ENCODE data around the gene IMMP2L.

IMMP2L gene

DNA sequence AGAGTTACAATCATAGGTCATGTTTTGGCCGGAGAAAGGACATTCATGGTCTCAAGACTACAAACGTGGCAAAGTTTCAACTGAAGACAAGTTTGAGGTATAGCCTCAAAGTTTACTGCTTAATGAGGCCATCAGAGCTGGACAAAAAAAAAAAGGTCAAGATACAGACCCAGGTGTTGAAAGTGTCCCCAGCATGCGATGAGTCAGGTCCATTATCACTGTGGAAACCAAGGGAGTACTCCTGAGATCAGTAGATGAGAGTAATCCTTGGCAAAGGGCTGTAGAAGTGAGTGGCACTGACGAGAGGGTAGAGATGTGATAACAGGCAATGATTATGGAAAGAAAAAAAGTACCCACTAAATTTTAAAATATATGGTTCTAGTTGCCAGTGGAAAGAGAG, 551.5 kb downstream of the IMMP2L start:
- TF ChIP-seq, protein P1, sequence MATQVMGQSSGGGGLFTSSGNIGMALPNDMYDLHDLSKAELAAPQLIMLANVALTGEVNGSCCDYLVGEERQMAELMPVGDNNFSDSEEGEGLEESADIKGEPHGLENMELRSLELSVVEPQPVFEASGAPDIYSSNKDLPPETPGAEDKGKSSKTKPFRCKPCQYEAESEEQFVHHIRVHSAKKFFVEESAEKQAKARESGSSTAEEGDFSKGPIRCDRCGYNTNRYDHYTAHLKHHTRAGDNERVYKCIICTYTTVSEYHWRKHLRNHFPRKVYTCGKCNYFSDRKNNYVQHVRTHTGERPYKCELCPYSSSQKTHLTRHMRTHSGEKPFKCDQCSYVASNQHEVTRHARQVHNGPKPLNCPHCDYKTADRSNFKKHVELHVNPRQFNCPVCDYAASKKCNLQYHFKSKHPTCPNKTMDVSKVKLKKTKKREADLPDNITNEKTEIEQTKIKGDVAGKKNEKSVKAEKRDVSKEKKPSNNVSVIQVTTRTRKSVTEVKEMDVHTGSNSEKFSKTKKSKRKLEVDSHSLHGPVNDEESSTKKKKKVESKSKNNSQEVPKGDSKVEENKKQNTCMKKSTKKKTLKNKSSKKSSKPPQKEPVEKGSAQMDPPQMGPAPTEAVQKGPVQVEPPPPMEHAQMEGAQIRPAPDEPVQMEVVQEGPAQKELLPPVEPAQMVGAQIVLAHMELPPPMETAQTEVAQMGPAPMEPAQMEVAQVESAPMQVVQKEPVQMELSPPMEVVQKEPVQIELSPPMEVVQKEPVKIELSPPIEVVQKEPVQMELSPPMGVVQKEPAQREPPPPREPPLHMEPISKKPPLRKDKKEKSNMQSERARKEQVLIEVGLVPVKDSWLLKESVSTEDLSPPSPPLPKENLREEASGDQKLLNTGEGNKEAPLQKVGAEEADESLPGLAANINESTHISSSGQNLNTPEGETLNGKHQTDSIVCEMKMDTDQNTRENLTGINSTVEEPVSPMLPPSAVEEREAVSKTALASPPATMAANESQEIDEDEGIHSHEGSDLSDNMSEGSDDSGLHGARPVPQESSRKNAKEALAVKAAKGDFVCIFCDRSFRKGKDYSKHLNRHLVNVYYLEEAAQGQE (IDR thresholded peaks at IDR 0.05; ENCODE audit: insufficient read depth in 1 of 2, low read depth in 2 of 2, low read length in 2 of 2): no peak
- TF ChIP-seq FOXP2 (optimal IDR thresholded peaks at IDR 0.05; ENCODE audit: borderline replicate concordance, extremely low read depth, extremely low read length, insufficient read depth) (no peak), TAF1 (IDR thresholded peaks at IDR 0.05; ENCODE audit: borderline replicate concordance, insufficient read depth, low read length) (no peak), POLR2AphosphoS5 (IDR thresholded peaks at IDR 0.05; ENCODE audit: low read depth, low read length) (no peak)

DNA sequence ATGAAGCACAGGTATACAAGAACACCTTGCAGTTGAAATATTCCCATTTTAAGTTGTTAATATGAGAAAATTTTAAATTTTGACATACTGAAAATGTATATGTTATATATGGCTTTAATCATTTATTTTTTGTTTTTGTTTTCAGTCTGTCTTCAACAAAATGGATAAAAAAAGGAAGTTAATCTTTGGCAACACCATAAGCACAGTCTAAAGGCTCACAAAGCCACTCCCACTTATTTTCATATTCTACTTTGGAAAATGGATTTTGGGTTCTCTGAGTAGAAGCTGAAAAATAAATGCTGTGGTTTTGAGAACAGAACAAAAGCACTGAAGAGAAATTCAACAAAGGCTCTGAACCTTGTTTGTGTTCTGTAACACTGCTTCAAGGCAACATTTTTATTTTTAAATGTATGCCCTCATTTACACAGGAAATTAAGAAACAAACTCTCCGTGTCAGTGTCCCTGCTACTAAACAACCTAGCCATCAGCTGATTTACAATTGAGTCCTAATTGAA, 552.7 kb downstream of the IMMP2L start:
- TF ChIP-seq SIN3A (IDR thresholded peaks at IDR 0.05; ENCODE audit: borderline replicate concordance, insufficient read depth, low read length) (no peak), POLR2AphosphoS5 (IDR thresholded peaks at IDR 0.05; ENCODE audit: low read depth, low read length) (no peak), FOXP2 (optimal IDR thresholded peaks at IDR 0.05; ENCODE audit: borderline replicate concordance, extremely low read depth, extremely low read length, insufficient read depth) (no peak), TAF1 (IDR thresholded peaks at IDR 0.05; ENCODE audit: borderline replicate concordance, insufficient read depth, low read length) (no peak)
- TF ChIP-seq, protein P1 (IDR thresholded peaks at IDR 0.05; ENCODE audit: insufficient read depth in 1 of 2, low read depth in 2 of 2, low read length in 2 of 2): no peak

DNA sequence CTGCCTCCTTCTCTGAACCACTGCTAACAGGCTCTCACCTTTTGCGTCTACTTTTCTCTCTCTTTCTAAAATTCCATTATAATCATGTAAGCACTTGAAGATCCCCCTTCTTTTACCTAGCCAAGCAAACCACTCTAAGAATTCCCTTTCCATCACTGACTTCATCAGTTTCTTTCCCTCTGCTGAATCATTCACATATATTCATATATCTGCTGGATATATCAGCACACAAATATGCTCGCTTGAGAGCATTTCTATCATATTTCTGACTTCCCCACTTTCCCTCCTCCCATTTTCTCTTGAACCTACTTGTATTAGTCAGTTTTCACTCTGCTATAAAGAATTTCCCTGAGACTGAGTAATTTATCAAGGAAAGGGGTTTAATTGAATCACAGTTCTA, 555.6 kb downstream of the IMMP2L start:
- TF ChIP-seq, protein P1 (IDR thresholded peaks at IDR 0.05; ENCODE audit: insufficient read depth in 1 of 2, low read depth in 2 of 2, low read length in 2 of 2): no peak
- no peak for TF ChIP-seq FOXP2 (optimal IDR thresholded peaks at IDR 0.05; ENCODE audit: borderline replicate concordance, extremely low read depth, extremely low read length, insufficient read depth)
- no peak for TF ChIP-seq POLR2AphosphoS5 (IDR thresholded peaks at IDR 0.05; ENCODE audit: low read depth, low read length)
- TF ChIP-seq SIN3A (IDR thresholded peaks at IDR 0.05; ENCODE audit: borderline replicate concordance, insufficient read depth, low read length): no peak
- TF ChIP-seq TAF1 (IDR thresholded peaks at IDR 0.05; ENCODE audit: borderline replicate concordance, insufficient read depth, low read length): no peak

DNA sequence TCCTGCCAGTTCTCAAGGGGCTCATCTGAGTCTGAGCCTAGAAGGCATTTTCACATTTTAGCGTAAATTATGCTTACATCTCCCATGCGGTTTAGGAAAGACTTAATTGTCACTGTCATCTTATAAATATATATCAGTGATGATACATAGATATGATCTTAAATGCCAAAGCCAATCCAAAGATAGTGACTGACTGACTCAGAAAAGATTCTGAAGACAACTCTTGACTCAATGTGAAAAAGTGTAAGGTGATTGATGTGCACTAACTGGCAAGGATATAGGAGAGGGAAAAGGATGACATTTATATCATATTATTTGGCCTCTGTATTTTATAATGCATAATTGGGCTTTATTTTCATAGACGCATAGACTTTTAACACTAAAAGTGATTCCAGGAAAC, 556.3 kb downstream of the IMMP2L start:
- TF ChIP-seq TAF1 (IDR thresholded peaks at IDR 0.05; ENCODE audit: borderline replicate concordance, insufficient read depth, low read length) (no peak), FOXP2 (optimal IDR thresholded peaks at IDR 0.05; ENCODE audit: borderline replicate concordance, extremely low read depth, extremely low read length, insufficient read depth) (no peak), POLR2AphosphoS5 (IDR thresholded peaks at IDR 0.05; ENCODE audit: low read depth, low read length) (no peak), SIN3A (IDR thresholded peaks at IDR 0.05; ENCODE audit: borderline replicate concordance, insufficient read depth, low read length) (no peak)
- TF ChIP-seq, protein P1 (IDR thresholded peaks at IDR 0.05; ENCODE audit: insufficient read depth in 1 of 2, low read depth in 2 of 2, low read length in 2 of 2): no peak

DNA sequence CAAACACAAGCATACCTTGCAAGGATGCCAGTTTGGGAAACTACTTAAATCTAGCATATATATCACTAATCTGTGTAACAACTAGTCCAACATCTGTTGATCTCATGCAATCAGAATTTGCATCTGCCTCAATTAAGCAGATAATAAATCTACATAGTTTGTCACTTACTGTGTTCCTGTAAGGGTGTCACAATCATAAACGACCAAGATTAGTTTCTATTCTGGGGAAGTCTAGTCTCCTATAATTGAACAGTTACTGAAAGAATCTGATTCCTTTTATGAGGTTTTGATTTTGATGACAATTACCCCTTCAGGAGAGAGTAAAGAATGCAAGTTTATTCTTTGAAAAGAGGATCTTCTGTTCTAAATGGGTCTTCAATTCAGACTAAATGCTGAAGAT, 556.8 kb downstream of the IMMP2L start:
- no peak for TF ChIP-seq SIN3A (IDR thresholded peaks at IDR 0.05; ENCODE audit: borderline replicate concordance, insufficient read depth, low read length)
- no peak for TF ChIP-seq TAF1 (IDR thresholded peaks at IDR 0.05; ENCODE audit: borderline replicate concordance, insufficient read depth, low read length)
- TF ChIP-seq, protein P1 (IDR thresholded peaks at IDR 0.05; ENCODE audit: insufficient read depth in 1 of 2, low read depth in 2 of 2, low read length in 2 of 2): no peak
- no peak for TF ChIP-seq POLR2AphosphoS5 (IDR thresholded peaks at IDR 0.05; ENCODE audit: low read depth, low read length)
- TF ChIP-seq FOXP2 (optimal IDR thresholded peaks at IDR 0.05; ENCODE audit: borderline replicate concordance, extremely low read depth, extremely low read length, insufficient read depth): no peak
